ENCODE measurements around the gene CASD1.

DNA sequence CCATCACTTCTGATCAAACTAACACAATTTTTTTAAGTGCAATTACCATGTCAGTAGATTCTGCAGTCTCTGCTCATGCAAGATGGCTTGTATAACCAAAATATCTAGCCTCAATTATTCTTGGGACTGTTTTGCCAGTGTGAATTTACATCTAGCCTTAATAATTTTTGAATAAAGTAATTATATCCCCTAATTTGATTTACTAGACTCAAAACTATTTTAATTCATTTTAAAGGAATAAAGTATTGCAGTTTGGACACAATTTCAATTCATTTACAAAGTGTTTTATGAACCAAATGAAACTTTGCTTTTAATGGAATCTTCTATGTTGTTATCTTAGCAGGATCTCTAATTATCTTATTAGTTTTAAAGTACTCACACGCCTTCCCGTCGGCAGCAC is 90.7 kb downstream of the CASD1 start:
- TF ChIP-seq, protein P1, sequence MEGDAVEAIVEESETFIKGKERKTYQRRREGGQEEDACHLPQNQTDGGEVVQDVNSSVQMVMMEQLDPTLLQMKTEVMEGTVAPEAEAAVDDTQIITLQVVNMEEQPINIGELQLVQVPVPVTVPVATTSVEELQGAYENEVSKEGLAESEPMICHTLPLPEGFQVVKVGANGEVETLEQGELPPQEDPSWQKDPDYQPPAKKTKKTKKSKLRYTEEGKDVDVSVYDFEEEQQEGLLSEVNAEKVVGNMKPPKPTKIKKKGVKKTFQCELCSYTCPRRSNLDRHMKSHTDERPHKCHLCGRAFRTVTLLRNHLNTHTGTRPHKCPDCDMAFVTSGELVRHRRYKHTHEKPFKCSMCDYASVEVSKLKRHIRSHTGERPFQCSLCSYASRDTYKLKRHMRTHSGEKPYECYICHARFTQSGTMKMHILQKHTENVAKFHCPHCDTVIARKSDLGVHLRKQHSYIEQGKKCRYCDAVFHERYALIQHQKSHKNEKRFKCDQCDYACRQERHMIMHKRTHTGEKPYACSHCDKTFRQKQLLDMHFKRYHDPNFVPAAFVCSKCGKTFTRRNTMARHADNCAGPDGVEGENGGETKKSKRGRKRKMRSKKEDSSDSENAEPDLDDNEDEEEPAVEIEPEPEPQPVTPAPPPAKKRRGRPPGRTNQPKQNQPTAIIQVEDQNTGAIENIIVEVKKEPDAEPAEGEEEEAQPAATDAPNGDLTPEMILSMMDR (IDR thresholded peaks at IDR 0.05) = no peak
- TF ChIP-seq POLR2A (IDR thresholded peaks at IDR 0.05) = no peak

Data from lower leg skin (tissue), 3 donors.